Esophagus squamous epithelium (tissue), 4 donors: ENCODE measurements around the gene ZNF366.

Experiments
- CTCF ChIP-seq, 6 experiments: fragments of 450-650 bp in 4 of 6; fragments of 200-600 bp in 2 of 6; sonication (generic) in 2 of 6; IDR thresholded peaks; one replicate each; pipeline ENCODE4 v1.5.1; 2016 to 2019; ENCODE audit warnings: antibody characterized with exemption in 6 of 6, mild to moderate bottlenecking in 4 of 6, moderate library complexity in 4 of 6
- POLR2A ChIP-seq, 4 donors: fragments of 450-650 bp; IDR thresholded peaks; one replicate each; pipeline ENCODE4 v1.6.1; 2017; ENCODE audit warnings: antibody characterized with exemption in 4 of 4, mild to moderate bottlenecking in 4 of 4, moderate library complexity in 3 of 4

- TF ChIP-seq CTCF (IDR thresholded peaks at IDR 0.05) (no peak), POLR2A (IDR thresholded peaks at IDR 0.05) (no peak)
Observed at GRCh38 chr5:72506158-72506549, 1.1 kb downstream of the ZNF366 start.
